Thyroid gland (tissue), 4 donors: ENCODE measurements around the gene SETD2.

Experiments
- CTCF ChIP-seq, 6 experiments: fragments of 200-600 bp in 3 of 6; fragments of 450-650 bp in 3 of 6; sonication (generic) in 3 of 6; IDR thresholded peaks; one replicate each; pipeline ENCODE4 v1.5.1; 2016 to 2019; ENCODE audit warnings: antibody characterized with exemption in 6 of 6, mild to moderate bottlenecking in 2 of 6, inconsistent platforms in 1 of 6, moderate library complexity in 1 of 6
- POLR2A ChIP-seq, 2 donors: fragments of 450-650 bp; IDR thresholded peaks; one replicate each; pipeline ENCODE4 v1.6.1; 2017; ENCODE audit warnings: antibody characterized with exemption in 2 of 2, mild to moderate bottlenecking in 2 of 2, moderate library complexity in 1 of 2

DNA sequence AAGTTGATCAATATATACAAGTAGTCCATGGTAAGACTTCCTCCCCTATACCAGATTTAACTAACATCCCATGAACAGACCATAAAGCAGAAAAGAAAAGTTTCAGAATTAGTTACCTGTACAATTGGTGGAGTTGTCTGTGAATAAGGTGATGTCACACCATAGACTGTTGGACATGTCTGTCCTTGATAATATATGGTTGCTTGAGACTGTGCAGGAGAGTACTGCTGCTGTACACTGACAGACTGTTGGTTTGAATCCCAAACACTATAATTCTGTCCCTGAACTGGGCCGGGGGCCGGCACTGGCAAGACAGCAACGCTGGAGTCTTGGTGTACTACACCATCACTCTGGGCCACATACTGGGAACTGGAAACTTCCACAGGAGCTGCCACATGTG, 107.2 kb downstream of the SETD2 start:
- TF ChIP-seq CTCF (IDR thresholded peaks at IDR 0.05) (no peak), POLR2A (IDR thresholded peaks at IDR 0.05) (no peak)
